ENCODE measurements around the gene PXMP4. TPM values are rescaled to one million over a fixed set of nuclear protein-coding genes. Genes with fewer than 3 reads are reported as not detected.
A peak's percentile ranks its signal among the peaks of the same experiment; 100 is the strongest.

Gene PXMP4
- total RNA-seq, 2 donors from 2014 or later, result 13.2 to 18.1 TPM

DNA sequence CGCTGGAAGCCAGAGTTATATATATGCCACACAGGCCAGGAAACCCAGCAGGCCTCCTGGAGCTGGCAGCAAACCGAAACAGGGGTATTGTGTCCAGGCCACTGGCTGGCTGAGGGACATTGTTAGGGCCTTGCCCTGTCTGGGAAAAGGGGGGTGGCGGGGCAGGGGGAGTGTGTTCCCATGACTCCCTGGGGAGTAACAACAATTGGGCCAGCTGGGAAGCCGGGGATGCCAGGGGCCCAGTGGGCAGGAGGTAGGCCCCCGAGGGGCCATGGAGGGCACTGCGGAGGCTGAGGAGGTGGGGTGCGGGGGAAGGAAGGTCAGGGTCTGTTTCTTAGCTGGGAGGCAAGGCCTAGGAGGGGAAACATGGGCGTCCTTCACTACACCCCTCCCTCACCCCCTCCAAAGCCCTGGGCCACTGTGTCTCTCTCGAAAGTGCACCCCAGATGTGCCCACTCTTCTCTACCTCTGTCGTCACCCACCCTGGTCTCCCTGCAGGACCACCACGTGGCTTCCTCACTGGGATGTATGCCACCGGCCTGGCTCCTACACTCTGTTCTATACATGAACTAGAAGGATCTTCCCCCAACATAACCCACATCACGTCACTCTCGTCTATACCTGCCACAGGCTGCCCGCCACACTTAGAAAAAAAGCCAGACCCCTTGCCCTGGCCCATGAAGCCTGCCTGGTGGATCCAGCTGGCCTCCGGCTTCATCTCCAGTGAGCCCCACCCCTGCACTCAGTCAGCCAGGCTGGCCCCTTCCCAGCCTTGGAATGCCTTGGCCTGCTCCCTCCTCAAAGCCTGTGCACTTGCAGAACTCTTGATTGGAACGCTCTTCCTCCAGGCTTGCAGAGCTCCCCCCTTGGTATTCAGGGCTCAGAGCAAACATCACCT lies 26.1 kb downstream of the PXMP4 start:
- H3K4me1 ChIP-seq, result no peaks in the 10 kb centered on the region
- intact Hi-C loops (cut with DNase I), result no loop called here
- H3K9me3 ChIP-seq, result no peaks in the 10 kb centered on the region
- no peak overlapping the region for H3K27ac ChIP-seq
- no peaks in the 10 kb centered on the region for H3K36me3 ChIP-seq
- no peaks in the 10 kb centered on the region for H3K27me3 ChIP-seq
- no peak overlapping the region for H3K4me3 ChIP-seq
- H3K9ac ChIP-seq (ENCODE audit: low read depth in 2 of 2, low read length in 2 of 2), result no peak overlapping the region
- TF ChIP-seq, protein P1, sequence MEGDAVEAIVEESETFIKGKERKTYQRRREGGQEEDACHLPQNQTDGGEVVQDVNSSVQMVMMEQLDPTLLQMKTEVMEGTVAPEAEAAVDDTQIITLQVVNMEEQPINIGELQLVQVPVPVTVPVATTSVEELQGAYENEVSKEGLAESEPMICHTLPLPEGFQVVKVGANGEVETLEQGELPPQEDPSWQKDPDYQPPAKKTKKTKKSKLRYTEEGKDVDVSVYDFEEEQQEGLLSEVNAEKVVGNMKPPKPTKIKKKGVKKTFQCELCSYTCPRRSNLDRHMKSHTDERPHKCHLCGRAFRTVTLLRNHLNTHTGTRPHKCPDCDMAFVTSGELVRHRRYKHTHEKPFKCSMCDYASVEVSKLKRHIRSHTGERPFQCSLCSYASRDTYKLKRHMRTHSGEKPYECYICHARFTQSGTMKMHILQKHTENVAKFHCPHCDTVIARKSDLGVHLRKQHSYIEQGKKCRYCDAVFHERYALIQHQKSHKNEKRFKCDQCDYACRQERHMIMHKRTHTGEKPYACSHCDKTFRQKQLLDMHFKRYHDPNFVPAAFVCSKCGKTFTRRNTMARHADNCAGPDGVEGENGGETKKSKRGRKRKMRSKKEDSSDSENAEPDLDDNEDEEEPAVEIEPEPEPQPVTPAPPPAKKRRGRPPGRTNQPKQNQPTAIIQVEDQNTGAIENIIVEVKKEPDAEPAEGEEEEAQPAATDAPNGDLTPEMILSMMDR (IDR thresholded peaks at IDR 0.05), result no peak
- DNase-seq, result peak; percentile 41

DNA sequence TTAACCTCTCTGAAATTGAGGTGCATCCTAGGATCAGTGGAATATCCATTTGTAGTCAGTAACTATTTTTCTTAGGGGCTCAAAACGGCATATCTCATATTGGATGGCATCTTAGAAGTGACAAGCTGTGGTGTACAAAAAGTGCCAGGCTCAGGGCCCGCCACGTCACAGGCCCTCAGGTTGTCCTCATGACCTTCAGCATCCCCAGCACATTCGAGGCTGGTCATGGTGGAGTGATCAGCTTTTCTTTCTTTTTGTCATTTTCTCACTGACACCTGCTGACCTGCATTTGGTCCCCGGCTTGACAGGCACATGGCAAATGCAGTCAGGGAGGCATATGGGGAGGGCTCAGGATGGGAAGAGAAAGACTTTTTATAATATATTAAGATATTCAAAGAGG lies 26.8 kb downstream of the PXMP4 start:
- Histone ChIP-seq H3K9ac (ENCODE audit: low read depth in 2 of 2, low read length in 2 of 2) (no peak overlapping the region), H3K36me3 (no peaks in the 10 kb centered on the region), H3K4me3 (no peak overlapping the region), H3K27me3 (no peaks in the 10 kb centered on the region), H3K27ac (no peak overlapping the region), H3K4me1 (no peaks in the 10 kb centered on the region), H3K9me3 (no peaks in the 10 kb centered on the region)
- intact Hi-C loops (cut with DNase I), result no loop called here
- no peak for DNase-seq
- TF ChIP-seq, protein P1 (IDR thresholded peaks at IDR 0.05), result no peak

DNA sequence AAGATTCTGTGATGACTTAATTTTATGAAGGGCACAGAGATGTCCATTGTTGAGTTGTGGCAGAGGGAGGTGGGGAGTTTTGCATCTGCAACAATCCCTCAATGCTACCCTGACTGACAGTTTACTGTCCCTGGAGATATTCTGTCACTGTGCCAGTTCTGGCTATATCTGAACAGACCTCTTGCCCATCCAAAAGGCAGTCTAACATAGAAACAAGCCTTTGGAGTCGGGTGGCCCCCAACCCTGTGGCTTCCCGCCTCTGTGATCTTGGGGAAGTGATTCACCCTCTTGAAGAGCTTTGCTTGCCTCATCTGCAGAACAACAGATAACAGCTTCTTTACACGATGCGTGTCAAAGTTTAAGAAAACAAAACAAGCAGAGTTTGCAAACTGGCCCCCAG lies 30.1 kb downstream of the PXMP4 start:
- Histone ChIP-seq H3K27ac (no peak overlapping the region), H3K9ac (ENCODE audit: low read depth in 2 of 2, low read length in 2 of 2) (no peak overlapping the region), H3K4me1 (peaks cover 10% of the 10 kb centered on the region), H3K36me3 (no peaks in the 10 kb centered on the region), H3K9me3 (no peaks in the 10 kb centered on the region), H3K4me3 (no peak overlapping the region), H3K27me3 (no peaks in the 10 kb centered on the region)
- DNase-seq, result no peak
- TF ChIP-seq, protein P1 (IDR thresholded peaks at IDR 0.05), result no peak
- intact Hi-C loops (cut with DNase I), result no loop called here

DNA sequence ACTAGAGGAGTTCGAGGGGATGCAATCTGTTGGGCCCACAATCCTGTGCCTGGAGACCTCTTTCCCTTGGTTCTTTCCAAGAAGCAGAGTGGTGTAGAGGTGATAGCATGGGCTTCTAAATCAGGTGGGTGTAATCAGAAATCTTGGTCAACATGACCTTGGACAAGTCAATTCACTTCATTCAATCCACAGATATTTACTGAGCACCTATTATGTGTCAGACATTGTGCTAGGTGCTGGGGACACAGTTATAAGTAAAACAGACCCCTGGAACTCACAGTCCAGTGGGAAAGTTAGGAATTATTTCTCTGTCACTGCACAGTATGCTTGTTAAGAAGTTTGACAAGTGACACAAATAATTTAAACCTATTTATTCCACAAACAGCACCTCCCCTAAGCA lies 30.6 kb downstream of the PXMP4 start:
- H3K4me1 ChIP-seq, result peaks cover 13% of the 10 kb centered on the region
- H3K27me3 ChIP-seq, result no peaks in the 10 kb centered on the region
- no peak overlapping the region for H3K9ac ChIP-seq (ENCODE audit: low read depth in 2 of 2, low read length in 2 of 2)
- no peaks in the 10 kb centered on the region for H3K36me3 ChIP-seq
- no peak for DNase-seq
- H3K4me3 ChIP-seq, result no peak overlapping the region
- no peak overlapping the region for H3K27ac ChIP-seq
- TF ChIP-seq, protein P1 (IDR thresholded peaks at IDR 0.05), result no peak
- intact Hi-C loops (cut with DNase I), result no loop called here
- no peaks in the 10 kb centered on the region for H3K9me3 ChIP-seq

DNA sequence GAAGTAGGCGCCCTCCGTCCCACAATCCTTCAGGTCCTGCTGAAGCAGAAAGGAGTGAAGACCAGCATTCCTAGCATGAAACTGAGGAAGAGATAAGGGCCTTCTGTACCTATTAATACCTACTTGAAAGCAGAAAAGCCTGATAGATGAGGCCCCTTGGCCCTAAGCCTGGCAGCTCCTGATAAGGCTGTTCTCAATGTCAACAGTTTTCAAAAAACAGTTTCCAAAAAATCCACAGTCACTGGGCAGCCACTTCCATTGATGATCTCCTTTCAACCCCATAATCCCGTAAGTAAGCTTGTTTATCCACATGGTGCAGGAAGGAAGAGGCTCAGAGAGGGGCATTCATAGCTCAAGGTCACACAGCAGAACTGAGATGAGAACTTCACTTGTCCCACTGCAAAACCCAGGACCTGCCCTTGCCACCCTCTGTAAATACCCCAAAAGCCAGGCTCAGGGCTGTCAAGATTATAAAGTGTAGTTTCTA lies 31.1 kb downstream of the PXMP4 start:
- Histone ChIP-seq H3K27ac (no peak overlapping the region), H3K27me3 (no peaks in the 10 kb centered on the region), H3K4me3 (no peak overlapping the region), H3K4me1 (peaks cover 13% of the 10 kb centered on the region), H3K9me3 (no peaks in the 10 kb centered on the region), H3K36me3 (no peaks in the 10 kb centered on the region), H3K9ac (ENCODE audit: low read depth in 2 of 2, low read length in 2 of 2) (no peak overlapping the region)
- no peak for DNase-seq
- TF ChIP-seq, protein P1 (IDR thresholded peaks at IDR 0.05), result no peak
- intact Hi-C loops (cut with DNase I), result no loop called here
